ENCODE measurements around the gene RAPGEF6.
A peak's percentile ranks its signal among the peaks of the same experiment; 100 is the strongest.
"Not testable (repeated sequence)": the region's sequence is repeated elsewhere in the genome, so short reads cannot be mapped to it uniquely, and the experiment has no call there.

Gene RAPGEF6

GRCh38 chr5:131641494-131641893 is 6.5 kb upstream of the RAPGEF6 start:
- DNase-seq, result no peak

- peak in 1 of 2 experiments; percentile 15 for DNase-seq
Observed at GRCh38 chr5:131640043-131640856, 5.2 kb upstream of the RAPGEF6 start.

DNA sequence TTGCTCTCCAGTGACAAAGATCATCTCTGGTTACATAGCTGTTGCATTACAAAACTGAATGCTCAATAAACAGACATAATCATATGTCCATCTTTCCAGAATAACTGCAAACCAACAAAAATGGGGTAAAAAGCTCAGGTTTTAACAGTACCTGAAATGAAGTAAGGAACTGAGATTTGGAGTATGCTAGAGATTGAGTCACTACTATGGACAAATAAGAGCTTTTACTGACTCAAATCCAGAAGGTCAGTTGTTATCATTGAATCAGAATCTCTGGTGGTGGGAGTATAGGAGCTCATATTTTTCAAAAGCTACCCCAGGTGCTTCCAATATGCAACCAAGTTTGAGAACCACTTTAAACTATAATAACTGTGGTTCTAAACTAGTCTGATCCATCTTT is 4.1 kb upstream of the RAPGEF6 start:
- no peak for DNase-seq

- DNase-seq, result no peak
Observed at GRCh38 chr5:131637694-131638093, 2.7 kb upstream of the RAPGEF6 start.

GRCh38 chr5:131635684-131636572 is 899 bp upstream of the RAPGEF6 start:
- peak; percentile 58 to 60 for DNase-seq

- DNase-seq, result peak; percentile 54 to 55
Observed at GRCh38 chr5:131634666-131634995, 398 bp downstream of the RAPGEF6 start.

GRCh38 chr5:131634238-131634637 is 791 bp downstream of the RAPGEF6 start:
- DNase-seq, result no peak

- peak in 1 of 2 experiments; percentile 34 for DNase-seq
Observed at GRCh38 chr5:131633830-131634229, 1.2 kb downstream of the RAPGEF6 start.

DNA sequence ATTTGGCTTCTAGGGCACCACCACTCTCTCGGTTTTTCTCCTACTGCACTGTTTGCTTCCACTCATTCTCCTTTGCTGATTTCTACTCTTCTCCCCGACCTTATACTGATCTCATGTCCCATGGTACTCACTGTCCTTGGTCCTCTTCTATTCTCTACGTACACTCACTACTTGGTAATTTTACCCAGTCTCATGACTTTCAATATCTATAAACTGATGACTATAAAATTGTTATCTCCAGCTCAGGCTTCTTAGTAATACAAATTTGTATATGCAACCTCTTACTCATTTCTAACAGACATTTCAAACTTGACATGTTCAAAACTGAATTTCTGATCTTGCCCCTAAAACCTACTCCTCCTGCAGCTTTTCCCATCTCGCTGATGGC is 4.1 kb downstream of the RAPGEF6 start:
- no peak for DNase-seq

DNA sequence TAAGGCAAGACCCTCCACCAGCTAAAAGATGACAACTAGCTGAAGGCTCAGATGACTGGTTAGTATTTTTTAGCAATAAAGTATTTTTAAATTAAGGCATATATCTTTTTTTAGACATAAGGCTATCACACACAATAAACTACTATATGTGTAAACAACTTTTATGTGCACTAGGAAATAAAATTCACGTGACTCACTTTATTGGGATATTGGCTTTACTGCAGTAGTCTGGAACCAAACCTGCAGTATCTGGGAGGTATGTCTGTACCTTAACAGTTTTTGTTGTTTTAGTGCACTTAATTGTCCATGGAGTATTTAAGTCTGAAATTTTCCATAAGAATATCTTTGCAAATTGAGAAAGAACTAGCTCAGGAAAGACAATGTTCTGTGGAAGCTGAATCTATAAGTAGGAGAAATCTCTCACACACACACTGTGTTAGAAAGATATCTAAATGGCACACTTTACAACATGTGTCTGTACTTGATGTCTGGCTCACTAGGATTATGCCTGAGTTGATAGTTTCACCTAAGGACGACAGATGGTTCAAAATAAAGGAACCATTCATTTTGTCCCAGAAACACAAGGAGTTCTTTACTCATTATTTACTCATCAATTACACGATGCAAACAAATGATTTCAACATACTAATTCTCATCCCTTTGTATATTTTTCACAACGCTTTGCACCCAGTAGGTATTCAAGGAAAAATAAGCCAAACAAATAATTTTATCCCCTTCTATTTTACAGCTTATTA is 4.6 kb downstream of the RAPGEF6 start:
- DNase-seq, result no peak

DNA sequence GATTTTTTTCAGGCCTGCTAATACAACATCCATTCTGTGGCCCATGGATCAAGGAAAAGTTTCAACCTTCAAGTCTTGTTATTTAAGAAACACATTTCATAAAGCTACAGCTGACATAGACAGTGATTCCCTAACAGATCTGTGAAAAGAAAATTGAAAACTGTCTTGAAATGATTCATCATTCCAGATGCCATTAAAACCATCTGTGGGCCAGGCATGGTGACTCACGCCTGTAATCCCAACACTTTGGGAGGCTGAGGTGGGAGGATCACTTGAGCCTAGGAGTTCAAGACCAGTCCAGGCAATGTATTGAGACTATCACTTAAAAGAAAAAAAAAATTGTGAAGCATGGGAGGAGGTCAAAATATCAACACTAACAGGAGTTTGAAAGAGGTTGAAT is 6.0 kb downstream of the RAPGEF6 start:
- DNase-seq, result no peak

DNA sequence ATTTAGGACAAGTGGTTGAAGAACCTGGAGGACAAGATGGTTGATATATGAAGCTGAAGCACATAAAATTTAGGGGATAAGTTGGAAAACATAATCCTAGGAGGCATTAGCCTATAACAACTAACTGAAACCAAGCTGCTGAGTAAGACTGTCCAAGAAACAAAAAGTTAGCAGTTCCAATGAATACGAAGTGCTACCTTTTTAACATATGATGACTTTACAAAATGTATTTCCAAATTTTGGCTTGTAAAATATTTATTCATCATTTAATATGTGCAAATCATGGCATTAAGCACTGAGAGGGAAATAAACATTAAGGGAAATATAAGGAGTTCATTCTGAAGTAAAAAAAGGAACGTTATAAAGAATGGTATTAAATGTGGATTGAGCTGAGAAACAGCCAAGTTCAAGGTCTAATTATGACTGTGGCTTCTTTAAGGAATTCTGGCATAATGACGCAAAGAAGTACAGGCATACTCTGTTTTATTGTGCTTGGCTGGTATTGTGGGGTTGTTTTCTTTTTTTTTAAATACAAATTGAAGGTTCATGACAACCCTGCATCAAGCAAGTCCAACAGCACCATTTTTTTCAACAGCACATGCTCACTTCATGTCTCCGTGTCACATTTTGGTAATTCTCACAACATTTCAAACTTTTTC is 7.7 kb downstream of the RAPGEF6 start:
- no peak for DNase-seq

GRCh38 chr5:131622633-131623032 is 12.4 kb downstream of the RAPGEF6 start:
- DNase-seq, result no peak

DNA sequence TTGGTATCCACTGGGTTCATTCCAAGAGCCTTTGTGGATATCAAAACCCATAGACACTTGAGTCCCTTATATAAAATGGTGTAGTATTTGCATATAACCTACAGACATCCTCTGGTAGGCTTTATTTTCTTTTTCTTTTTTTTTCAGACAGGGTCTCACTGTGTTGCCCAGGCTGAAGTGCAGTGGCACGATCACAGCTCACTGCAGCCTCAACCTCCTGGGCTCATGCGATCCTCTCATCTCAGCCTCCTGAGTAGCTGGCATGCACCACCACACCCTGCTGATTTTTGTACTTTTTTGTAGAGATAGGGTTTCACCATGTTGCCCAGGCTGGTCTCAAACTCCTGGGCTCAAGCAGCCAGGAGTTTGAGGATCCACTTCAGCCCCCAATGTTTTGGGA is 13.9 kb downstream of the RAPGEF6 start:
- not testable (repeated sequence) for DNase-seq

DNA sequence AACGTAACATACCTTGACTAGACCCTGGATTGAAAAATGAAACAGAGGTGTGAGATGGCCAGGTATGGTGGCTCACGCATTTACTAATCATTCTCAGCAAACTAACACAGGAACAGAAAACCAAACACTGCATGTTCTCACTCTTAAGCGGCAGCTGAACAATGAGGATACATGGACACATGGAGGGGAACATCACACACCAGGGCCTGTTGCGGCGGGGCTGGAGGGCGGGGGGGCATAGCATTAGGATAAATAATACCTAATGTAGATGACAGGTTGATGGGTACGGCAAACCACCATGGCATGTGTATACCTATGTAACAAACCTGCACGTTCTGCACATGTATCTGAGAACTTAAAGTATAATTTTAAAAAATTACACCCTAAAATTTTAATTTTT is 15.9 kb downstream of the RAPGEF6 start:
- no peak for DNase-seq

DNA sequence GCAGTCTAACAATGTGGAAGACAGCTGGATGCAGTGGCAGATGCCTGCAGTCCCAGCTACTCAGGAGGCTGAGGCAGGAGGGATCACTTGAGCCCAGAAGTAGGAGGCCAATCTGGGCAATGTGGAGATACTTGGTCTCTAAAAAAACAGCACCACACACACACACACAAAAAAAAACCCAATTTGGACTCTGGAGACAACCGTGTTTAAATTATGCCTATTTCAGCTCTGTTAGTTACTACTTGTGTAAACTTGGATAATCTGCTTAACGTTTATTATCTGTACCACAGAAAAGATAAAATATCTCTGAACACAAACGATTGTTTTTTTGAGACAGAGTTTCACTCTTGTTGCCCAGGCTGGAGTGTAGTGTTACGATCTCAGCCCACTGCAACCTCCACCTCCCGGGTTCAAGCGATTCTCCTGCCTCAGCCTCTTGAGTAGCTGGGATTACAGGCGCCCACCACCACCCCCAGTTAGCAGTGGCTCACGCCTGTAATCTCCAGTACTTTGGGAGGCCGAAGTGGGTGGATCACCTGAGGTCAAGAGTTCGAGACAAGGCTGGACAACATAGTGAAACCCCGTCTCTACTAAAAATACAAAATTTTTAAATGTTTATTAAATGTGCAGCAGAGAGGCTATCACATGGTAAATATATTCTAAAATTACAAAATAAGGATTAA is 17.7 kb downstream of the RAPGEF6 start:
- DNase-seq, result no peak

GRCh38 chr5:131615957-131616356 is 19.1 kb downstream of the RAPGEF6 start:
- no peak for DNase-seq

- DNase-seq, result no peak
Observed at GRCh38 chr5:131613423-131613822, 21.6 kb downstream of the RAPGEF6 start.

DNA sequence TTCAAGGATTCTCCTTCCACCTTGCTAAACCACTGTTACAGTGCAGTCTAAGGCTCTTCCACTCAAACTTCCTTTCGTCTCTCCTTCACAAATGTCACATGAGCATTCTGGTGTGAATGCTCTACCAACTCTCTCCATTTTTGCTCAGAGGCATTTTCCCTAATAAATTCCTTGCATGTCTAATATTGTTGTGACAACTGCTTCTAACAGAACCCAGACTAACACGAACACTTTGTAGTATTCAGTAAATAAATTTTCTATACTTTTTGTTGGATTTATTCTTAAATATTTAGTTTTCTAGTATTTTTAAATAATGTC is 24.0 kb downstream of the RAPGEF6 start:
- DNase-seq, result no peak

DNA sequence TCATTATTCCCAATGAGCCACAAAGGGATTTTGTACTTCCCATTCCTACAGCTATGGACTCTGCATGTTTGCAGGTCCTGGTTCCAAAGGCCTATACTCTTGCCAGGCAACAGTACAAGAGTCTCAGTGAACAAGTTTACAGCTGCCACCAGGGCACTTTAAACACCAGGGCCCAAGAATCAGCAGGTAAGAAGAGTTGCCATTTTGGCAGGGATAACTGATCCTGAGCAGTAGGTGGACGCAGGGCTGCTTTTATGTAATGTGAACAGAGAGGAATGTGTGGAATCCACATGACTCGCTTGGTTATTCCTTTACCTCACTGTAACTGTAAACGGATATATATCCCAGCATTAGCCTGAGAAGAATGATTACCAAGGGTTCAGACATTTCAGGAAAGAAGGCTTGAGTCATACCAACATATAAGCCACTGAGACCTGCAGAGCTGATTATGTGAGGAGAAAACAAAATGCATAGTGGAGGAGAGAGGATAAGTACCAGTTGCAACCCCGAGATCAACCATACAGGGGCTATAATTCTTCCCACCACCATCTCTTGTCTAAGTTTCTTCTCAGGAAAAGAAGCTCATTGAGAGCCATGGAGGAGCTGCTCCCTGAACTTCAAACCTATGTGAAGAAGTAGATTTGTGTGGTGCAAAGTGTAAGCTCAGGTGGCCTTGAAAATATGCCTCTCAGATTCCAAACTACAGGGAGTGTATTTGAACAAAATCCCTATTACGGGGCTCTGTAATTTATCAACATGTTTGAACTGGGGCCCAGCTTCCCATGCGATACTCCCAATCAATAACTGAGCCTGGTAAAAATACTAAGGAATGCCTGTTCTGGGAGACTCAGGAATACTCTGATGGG is 24.6 kb downstream of the RAPGEF6 start:
- DNase-seq, result no peak

- no peak for DNase-seq
Observed at GRCh38 chr5:131609774-131610173, 25.3 kb downstream of the RAPGEF6 start.
